Stimulated activated naive CD4-positive, alpha-beta T cell treated with Interleukin-2 at 50 U/mL for 16 hours (primary cell): ENCODE data around the gene CLDN14.

ENCODE experiments used
- DNase-seq: peaks from one replicate; lab custom pipeline; 2025; lab: John Stamatoyannopoulos, UW

CLDN14 gene

GRCh38 chr21:36479415-36480402 lies at the start of gene CLDN14:
CLDN14 (minus strand) TSS chr21:36480122; CDS start chr21:36461695, 18,427 bp downstream.
- no peak for DNase-seq

GRCh38 chr21:36528716-36529115 lies 48.8 kb upstream of the CLDN14 start:
- DNase-seq, result no peak

GRCh38 chr21:36527317-36527716 lies 47.4 kb upstream of the CLDN14 start:
- no peak for DNase-seq

- no peak for DNase-seq
These were observed 46.2 kb upstream of the CLDN14 start for GRCh38 chr21:36526104-36526503.

- no peak for DNase-seq
These were observed 44.6 kb upstream of the CLDN14 start for GRCh38 chr21:36524477-36524876.

- no peak for DNase-seq
These were observed 42.4 kb upstream of the CLDN14 start for GRCh38 chr21:36522219-36522808.

- no peak for DNase-seq
These were observed 39.1 kb upstream of the CLDN14 start for GRCh38 chr21:36518883-36519492.

- DNase-seq, result no peak
These were observed 37.6 kb upstream of the CLDN14 start for GRCh38 chr21:36517366-36518075.

- no peak for DNase-seq
These were observed 36.4 kb upstream of the CLDN14 start for GRCh38 chr21:36516281-36516680.

GRCh38 chr21:36513430-36513829 lies 33.5 kb upstream of the CLDN14 start:
- DNase-seq, result no peak

- DNase-seq, result no peak
These were observed 33.0 kb upstream of the CLDN14 start for GRCh38 chr21:36512971-36513370.

GRCh38 chr21:36511484-36512220 lies 31.7 kb upstream of the CLDN14 start:
- DNase-seq, result no peak

- DNase-seq, result no peak
These were observed 31.0 kb upstream of the CLDN14 start for GRCh38 chr21:36510911-36511310.

- no peak for DNase-seq
These were observed 30.2 kb upstream of the CLDN14 start for GRCh38 chr21:36509973-36510664.

GRCh38 chr21:36508948-36509347 lies 29.0 kb upstream of the CLDN14 start:
- DNase-seq, result no peak

- no peak for DNase-seq
These were observed 27.6 kb upstream of the CLDN14 start for GRCh38 chr21:36507397-36508018.

GRCh38 chr21:36506482-36506881 lies 26.6 kb upstream of the CLDN14 start:
- no peak for DNase-seq

GRCh38 chr21:36504067-36505058 lies 24.4 kb upstream of the CLDN14 start:
- peak; percentile 10 for DNase-seq

- DNase-seq, result no peak
These were observed 22.4 kb upstream of the CLDN14 start for GRCh38 chr21:36502365-36502764.
